HG03354 (cell line): ENCODE data around the gene PCDH9.
"Not testable (repeated sequence)": the region's sequence is repeated elsewhere in the genome, so short reads cannot be mapped to it uniquely, and the experiment has no call there.

Experiments used
- ATAC-seq: cut with Tn5 transposase; IDR thresholded peaks from one replicate; pipeline ENCODE4 v1.9.1; 2021; ENCODE audit warnings: mild to moderate bottlenecking; ENCODE audit not compliant: unreplicated experiment, poor library complexity, severe bottlenecking

Gene PCDH9

DNA sequence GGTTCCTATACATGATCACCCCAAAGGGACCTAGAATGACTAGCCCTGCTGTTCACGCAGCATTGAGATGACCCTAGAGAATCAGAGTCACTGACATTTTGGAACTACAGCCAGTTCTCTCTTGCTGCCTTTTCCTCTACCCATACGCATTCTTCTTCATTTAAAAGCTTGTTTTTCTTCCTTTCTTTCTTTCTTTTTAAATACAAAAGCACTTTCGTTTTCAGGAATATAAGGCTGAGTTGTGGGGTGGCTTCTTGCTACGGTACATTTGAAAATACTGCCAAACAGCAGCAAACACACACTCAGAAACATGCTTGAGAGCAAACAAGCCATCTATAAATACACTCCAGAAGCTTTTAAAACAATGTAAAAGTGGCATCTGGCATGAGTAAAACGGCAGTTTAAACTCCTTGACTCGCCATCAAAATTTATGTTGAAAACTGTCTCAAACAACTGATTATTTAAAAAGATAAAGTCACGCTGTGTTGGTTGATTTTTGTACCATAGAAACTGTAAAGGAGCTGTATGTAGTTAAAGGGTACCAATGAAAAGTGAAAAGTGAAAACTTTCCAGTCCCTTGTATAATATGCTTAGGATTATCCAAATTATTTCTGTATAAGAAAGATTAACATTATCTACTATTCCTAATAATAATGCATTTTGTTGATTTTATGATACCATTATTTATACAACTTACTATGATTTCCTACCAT, 95.6 kb downstream of the PCDH9 start:
- peak; percentile 57 for ATAC-seq

DNA sequence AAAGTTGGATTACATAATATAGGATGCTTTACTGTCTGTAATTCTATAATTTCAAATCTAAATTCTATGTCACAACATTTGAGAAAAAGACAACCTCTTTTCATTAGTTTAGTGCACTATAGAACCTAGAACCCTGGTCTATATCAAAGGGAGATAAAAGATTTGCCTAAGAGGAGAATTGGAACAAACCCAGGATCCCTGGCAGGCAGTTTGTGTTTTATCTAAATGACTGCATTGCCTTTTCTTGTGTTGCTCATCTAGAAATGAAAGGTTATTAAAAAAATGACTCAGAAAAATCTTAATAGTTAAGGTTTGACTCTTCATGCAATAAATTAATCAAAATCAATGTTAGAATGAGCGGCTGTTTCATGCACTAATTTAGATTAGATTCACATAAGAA, 96.7 kb downstream of the PCDH9 start:
- ATAC-seq: no peak

DNA sequence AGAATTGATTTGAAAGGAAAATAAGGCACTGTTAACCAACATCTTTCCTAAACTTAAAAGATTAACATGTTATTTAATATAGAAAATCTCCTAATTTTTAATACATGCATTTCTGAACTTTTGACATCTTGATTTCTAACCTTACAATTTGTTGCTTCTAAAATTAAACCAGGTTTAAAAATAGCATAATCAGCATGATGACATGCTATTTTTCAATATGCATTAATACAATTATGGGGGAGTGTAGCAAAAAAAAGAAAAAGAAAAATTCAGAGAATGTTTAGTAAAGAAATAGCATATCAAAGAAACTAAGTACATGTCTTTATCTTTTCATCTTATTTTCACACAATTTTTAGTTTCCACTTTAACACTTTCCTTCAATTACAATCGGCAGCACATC, 98.7 kb downstream of the PCDH9 start:
- no peak for ATAC-seq

GRCh38 chr13:67130444-67130843, 99.7 kb downstream of the PCDH9 start:
- ATAC-seq: no peak

DNA sequence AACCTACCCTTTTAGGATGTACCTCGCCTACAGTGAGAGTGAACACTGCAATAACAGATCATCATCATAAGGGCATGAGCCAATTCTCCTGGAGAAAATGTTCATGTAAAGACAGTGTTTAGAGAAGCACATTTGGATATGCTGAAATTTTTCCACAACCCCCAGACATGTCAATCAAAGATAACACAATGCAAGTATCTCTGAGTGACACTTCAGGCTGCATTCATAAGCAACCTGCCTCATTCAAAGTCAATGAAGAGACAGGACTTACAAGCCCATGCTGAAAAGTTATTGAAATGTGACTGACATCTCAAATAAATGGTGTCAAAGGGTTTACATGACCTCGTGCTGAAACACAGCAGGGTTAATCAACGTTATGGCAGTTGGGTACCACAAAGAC, 102.0 kb downstream of the PCDH9 start:
- no peak for ATAC-seq

DNA sequence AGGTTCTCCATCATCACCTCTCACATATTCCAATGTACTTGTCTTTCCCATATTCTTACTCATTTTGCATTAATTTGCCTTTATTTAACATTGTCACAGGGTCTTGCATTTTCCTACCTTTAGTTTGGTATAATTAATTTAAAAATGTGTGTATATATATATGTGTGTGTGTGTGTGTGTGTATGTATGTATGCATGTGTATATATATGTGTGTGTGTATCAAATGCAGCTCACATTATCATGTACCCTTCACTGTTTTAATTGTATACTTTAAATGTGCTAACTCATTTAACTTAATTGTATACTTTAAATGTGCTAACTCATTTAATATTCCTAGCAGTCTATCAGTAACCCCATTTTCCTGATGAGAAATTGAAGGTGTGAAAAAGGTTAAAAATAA, 104.5 kb downstream of the PCDH9 start:
- ATAC-seq: no peak

DNA sequence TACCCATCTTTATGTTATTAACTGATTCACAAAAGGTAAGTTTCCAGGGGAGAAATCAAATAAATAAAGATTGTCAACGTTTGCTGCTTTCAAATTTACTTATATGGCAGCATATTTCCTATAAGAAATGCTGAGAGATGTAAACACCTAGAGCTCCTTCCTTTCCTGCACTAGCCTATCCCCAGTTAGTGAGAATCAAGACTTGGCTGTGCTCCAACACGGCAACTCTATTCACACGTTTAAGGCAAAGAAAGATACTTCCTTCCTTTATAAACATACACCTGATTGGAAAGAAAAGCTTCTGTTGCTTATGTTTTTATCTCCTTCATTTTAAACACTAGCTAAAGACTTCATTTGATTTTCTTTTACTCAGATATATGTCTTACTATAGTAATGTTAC, 107.0 kb downstream of the PCDH9 start:
- ATAC-seq: no peak

GRCh38 chr13:67122251-67122650, 107.9 kb downstream of the PCDH9 start:
- ATAC-seq: no peak

- no peak for ATAC-seq
These were observed 109.1 kb downstream of the PCDH9 start for GRCh38 chr13:67120872-67121531.

- peak; percentile 50 for ATAC-seq
These were observed 110.6 kb downstream of the PCDH9 start for GRCh38 chr13:67119481-67119894.

GRCh38 chr13:67118277-67118676, 111.9 kb downstream of the PCDH9 start:
- no peak for ATAC-seq

- ATAC-seq: no peak
These were observed 113.1 kb downstream of the PCDH9 start for GRCh38 chr13:67117010-67117550.

DNA sequence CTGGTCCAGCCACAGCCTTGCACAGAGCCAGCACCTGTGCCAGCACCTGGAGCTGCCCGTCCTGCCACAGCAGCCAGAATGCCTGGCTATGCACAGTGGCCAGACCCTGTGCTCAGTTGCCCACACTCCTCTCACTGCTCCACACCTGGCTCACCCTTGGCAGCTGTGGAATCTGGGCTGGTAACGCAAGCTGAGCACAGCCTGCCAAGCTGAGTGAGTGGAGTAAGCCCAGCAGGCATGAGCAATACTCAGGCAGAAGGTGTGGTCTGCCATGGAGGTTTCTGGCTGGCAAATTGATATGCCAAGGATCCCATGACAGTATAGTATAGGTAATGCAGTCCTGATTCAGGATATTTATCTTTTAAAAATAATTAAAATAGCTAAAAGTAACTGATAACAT, 122.2 kb downstream of the PCDH9 start:
- no peak for ATAC-seq

DNA sequence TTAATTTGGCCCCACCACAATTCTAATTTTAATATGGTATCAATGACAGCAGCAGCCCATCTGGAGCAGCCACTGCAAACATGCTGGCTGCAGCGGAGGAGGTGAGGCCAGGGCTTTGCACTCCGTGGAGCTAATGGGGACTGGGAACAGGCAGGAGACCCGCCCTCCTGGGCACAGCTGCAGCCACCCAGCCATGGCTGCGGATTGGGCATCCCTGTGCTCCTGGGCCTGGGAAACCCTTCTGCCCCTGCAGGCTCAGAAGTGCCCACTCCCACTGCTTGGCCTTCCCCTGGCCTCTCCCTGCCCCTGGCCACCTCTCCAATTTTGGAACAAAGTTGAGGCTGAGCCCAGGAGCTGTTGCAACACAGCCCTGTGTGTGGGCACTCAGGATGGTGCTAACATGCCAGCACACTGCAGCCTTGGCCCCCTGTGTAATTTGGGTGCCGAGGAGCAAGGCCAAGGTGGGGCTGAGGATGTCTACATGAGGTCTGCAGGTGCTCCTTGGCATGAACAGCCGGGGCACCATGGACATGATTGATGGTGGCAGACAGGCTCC, 123.6 kb downstream of the PCDH9 start:
- ATAC-seq: no peak

- no peak for ATAC-seq
These were observed 128.2 kb downstream of the PCDH9 start for GRCh38 chr13:67101730-67102467.

DNA sequence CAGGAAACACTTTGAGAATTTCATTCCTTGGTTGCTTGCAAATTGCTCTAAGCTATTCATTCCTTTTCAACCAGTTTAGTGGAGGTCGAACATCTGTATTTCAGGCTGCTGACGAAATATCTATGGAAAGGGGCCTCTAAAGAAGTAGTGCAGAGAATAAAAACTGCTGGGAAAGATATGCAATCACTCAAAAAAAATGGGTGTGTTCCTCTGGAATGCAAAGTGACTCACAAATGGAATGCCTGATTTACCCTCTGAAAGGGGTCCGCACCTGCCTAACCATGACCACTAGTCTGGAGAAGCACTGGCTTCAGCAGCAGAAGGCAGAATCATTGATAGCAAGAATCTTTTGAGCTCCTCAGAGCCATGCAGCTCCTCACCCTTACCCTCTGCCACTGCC, 129.4 kb downstream of the PCDH9 start:
- no peak for ATAC-seq

DNA sequence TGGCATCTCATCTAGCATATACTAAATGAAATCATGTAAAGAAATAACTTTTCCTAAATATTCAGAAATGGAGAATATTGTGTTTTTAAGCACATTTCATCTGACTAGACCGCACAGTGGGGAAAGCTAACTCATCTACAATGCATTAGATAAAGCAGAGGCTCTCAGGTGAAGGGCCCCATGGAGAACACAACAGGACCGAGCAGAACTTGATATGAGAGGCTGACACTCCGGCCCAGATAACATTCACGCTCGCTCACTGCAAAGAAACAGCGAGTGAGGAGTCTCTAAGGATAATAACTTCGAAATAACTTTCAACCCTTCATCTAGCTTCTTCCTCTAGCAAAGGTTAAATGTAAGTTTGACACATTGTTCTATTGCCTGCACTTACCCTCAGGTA, 130.6 kb downstream of the PCDH9 start:
- no peak for ATAC-seq

- ATAC-seq: no peak
These were observed 132.2 kb downstream of the PCDH9 start for GRCh38 chr13:67097892-67098452.

GRCh38 chr13:67096893-67097292, 133.2 kb downstream of the PCDH9 start:
- not testable (repeated sequence) for ATAC-seq

DNA sequence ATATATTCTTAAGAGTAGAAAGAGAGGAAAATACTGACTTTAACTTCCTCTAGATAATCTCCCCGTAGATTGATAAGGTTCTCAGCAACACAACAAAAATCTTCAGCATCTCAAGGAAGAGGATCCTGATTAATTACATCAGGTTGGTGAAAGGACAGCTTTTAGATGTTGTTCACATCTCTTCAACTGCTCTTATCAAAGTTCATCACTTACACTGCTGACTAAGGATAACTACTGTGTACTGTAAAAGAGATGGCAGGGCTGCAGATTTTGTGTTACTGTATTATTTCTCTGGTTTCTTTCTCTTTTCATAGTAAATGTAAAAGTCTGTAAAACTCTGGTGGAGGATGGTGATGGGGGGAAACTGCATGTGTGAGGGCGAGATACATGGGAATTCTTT, 133.7 kb downstream of the PCDH9 start:
- ATAC-seq: no peak
